GM18868 (cell line): Measurements from ENCODE around the gene FOXP1.

Experiments
- ATAC-seq: cut with Tn5 transposase; IDR thresholded peaks from one replicate; pipeline ENCODE4 v1.9.1; 2021; ENCODE audit warnings: mild to moderate bottlenecking, moderate library complexity; ENCODE audit not compliant: unreplicated experiment

Gene FOXP1

GRCh38 chr3:71316066-71316777 is 267.3 kb downstream of the FOXP1 start:
- ATAC-seq, result no peak

DNA sequence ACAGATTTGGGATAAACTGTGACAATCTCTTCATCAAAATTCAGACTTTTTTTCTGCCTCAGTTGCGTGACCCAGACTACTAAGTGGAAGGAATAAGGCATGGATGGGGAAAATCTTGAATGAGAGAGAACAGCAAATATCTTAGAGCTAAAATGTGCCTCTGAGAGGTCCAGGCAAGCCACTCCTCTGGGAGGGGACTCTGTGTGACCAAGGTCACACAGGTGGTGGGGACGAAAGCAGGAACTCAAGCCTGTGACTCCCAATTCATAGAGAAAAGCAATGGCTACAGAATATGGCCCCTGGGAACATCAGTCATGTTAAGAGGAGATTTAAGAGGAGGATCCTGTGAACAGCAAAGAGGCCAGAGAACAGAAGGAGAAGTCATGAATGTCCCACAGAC is 268.1 kb downstream of the FOXP1 start:
- ATAC-seq, result no peak

- ATAC-seq, result no peak
Observed at GRCh38 chr3:71313844-71314243, 269.7 kb downstream of the FOXP1 start.

- ATAC-seq, result no peak
Observed at GRCh38 chr3:71312461-71312860, 271.1 kb downstream of the FOXP1 start.

DNA sequence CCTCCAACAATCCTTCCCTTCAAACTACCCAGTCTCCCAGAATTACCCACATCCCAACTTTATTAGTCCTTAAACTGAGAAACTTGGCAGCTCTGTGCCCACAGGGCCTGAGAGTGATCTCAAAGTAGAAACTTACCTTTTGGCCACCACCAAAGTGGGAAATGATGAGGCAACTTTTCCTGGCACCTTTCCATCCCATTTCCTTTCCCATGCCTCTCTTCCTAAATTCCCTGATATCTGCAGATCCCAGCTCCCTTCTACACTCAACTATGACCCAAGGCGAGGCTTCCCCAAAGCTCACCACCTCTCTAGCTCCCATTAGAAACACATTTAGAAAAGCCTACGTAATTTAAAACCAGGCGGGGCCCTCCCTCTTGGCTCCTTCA is 271.9 kb downstream of the FOXP1 start:
- no peak for ATAC-seq

GRCh38 chr3:71310980-71311660 is 272.4 kb downstream of the FOXP1 start:
- ATAC-seq, result no peak

- ATAC-seq, result no peak
Observed at GRCh38 chr3:71310359-71310979, 273.1 kb downstream of the FOXP1 start.

DNA sequence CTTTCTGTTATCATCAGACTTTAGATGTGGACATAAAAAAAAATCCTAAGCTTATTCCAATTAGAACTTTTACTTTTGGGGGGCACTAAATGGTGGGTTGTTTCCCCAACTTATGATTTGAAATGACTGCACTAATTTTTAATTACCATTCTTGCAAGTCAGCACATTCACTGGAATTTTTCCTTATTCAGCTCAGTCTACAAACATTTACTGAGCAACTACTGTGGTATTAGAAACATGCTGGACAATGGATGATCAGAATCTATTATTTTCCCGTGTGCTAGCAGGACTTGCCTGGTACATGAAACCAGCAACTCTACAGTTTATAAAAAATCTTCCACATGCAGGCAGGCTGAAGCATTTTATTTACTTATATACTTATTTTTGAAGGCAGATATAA is 273.6 kb downstream of the FOXP1 start:
- no peak for ATAC-seq

DNA sequence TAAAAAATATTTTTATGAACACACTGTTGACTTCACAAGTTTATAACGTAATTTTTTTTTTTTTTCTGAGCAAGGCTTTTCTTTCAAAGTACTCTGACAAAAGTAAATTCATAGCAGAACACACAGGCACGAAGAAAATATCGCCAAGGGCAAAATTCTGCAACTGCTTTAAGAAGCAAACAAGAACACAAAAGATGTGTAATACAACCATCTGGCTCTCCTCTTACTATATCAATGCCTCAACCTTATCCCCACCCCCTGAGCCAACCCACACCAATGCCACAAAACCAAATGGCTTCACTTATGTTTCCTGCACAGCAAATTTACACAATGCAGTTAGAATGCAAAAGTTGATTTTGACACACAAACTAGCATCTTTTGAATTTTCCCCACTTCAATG is 274.2 kb downstream of the FOXP1 start:
- ATAC-seq, result no peak

- no peak for ATAC-seq
Observed at GRCh38 chr3:71308836-71309235, 274.7 kb downstream of the FOXP1 start.

GRCh38 chr3:71307991-71308697 is 275.4 kb downstream of the FOXP1 start:
- ATAC-seq, result no peak

DNA sequence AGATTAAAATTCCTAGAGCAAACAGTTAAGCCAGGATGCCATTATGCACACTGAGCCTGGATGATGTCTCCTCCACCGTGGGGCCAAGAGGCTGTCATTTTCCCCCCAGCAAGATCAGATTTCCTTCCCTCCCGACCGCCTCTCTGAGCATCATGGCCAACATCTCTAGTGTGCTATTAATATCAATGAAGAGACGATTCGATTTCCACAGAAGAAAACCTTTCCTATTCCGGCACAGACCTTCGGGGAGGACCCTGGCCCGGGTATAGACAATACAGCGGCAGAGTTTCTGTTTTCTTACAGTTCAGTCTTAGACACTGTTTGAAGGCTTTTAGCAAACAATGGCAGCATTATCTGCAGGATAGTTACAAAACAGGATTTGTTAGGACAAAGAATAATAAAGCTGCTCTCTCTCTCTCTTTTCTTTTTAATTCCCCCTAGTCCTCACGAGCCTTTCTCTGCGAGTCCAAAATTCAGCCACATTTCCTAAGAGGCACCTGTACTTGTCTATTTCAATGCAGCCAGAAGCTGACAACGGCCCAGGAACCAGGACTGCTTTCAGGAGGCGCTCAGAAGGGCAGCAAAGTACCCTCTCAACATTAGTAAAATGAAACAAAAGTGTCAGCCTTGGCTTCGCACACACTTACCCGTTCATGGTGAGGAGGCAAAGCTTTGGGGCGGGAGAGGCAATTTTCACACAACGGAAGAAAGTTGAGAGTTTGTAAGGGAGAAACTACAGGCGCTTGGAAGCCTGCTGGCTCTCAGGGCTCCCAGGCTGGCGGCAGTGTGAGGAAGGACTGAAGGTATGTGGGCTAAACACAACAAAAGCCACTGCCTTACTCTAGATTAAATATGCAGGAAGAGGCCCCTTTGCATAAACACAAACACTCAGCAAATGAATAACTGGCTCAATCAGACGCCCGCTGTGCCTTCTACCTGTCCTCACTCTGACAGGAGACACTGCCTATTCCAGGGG is 278.0 kb downstream of the FOXP1 start:
- ATAC-seq, result no peak

- no peak for ATAC-seq
Observed at GRCh38 chr3:71304684-71305083, 278.8 kb downstream of the FOXP1 start.

GRCh38 chr3:71304247-71304646 is 279.3 kb downstream of the FOXP1 start:
- ATAC-seq, result no peak

DNA sequence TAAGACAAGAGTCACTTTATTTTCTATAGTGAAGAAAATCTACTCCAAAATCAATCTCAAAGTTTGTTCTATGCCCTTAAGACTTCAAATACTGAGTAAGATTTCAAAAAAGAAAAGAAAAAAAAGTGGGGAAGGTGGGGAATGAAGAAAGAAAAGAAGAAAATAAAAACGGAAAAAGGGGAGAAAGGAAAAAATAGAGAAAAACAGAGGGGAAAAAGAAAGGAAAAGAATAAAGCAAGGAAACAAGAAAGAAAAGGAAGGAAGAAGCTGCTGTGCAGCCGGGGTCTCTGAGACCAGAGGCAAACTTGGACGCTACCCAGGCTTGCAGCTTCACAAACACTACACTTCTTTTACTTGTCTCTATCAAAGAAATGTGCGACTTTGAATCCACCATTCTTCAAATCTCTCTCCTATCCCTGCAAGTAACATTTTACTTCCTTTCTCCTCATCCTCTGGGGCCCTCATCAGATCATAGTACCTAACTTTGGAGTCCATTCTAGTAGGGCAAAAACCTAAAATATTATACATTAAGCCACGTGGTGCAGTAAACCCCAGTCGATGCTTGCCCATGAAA is 279.8 kb downstream of the FOXP1 start:
- ATAC-seq, result no peak

DNA sequence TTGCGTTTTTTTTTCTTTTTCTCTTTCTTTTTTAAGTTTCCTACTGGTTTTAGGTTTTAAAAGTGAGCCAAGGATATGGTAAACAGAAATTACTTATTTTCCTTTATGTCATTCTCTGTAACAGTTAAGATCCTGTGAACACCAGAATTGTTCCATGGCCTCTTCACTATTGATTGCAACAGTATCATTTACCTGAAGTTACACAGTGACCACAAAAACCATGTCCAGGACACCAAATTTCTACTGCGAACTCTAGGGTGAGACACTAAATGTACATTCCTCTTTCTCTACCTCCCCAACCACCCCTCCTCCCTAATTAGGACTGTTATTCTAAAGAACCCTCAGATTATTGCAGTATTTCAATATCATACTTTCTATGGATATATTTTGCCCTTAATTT is 280.9 kb downstream of the FOXP1 start:
- ATAC-seq, result no peak

GRCh38 chr3:71300951-71301393 is 282.6 kb downstream of the FOXP1 start:
- ATAC-seq, result peak; percentile 57

GRCh38 chr3:71299160-71299559 is 284.4 kb downstream of the FOXP1 start:
- no peak for ATAC-seq

- ATAC-seq, result no peak
Observed at GRCh38 chr3:71294919-71295318, 288.6 kb downstream of the FOXP1 start.

- no peak for ATAC-seq
Observed at GRCh38 chr3:71290301-71290700, 293.2 kb downstream of the FOXP1 start.
